Osteoblast (primary cell): ENCODE data around the gene RCSD1. TPM values are rescaled to one million over a fixed set of nuclear protein-coding genes. Genes with fewer than 3 reads are reported as not detected.

Experiments
- DNase-seq: peaks from one replicate; pipeline ENCODE4 v3.0.0; 2011; ENCODE audit warnings: low spot score, mixed read lengths; ENCODE audit not compliant: insufficient read length; ENCODE audit errors: missing footprints
- H2AFZ ChIP-seq: 2 replicates; pipeline ENCODE4 v1.6.0; 2011; ENCODE audit warnings: mild to moderate bottlenecking, low read length
- H3K27ac ChIP-seq: 2 replicates; pipeline ENCODE4 v1.5.1; 2011; ENCODE audit warnings: mild to moderate bottlenecking, low read depth, low read length, moderate library complexity
- H3K27me3 ChIP-seq: 2 replicates; pipeline ENCODE4 v1.6.0; 2012; ENCODE audit warnings: mild to moderate bottlenecking, control low read depth, inconsistent platforms, low read length, moderate library complexity; ENCODE audit not compliant: insufficient read depth
- H3K36me3 ChIP-seq: 2 replicates; pipeline ENCODE4 v1.5.1; 2011; ENCODE audit warnings: mild to moderate bottlenecking, low read length, control low read depth, moderate library complexity; ENCODE audit not compliant: insufficient read depth
- H3K4me1 ChIP-seq: 2 replicates; pipeline ENCODE4 v1.5.1; 2011; ENCODE audit warnings: mild to moderate bottlenecking, low read length, control low read depth, moderate library complexity; ENCODE audit not compliant: insufficient read depth
- H3K4me2 ChIP-seq: 2 replicates; pipeline ENCODE4 v1.6.0; 2011; ENCODE audit warnings: mild to moderate bottlenecking, low read length; ENCODE audit not compliant: insufficient read depth
- H3K4me3 ChIP-seq: fragments of 200-600 bp; sonication (generic); 3 replicates; pipeline ENCODE4 v1.5.1; 2012; ENCODE audit warnings: mild to moderate bottlenecking, low read length, inconsistent platforms; ENCODE audit not compliant: insufficient read depth
- H3K79me2 ChIP-seq: 2 replicates; pipeline ENCODE4 v1.6.0; 2012; ENCODE audit warnings: mild to moderate bottlenecking, low read length, control low read depth, inconsistent platforms; ENCODE audit not compliant: insufficient read depth
- H3K9me3 ChIP-seq: 2 replicates; pipeline ENCODE4 v1.5.1; 2011; ENCODE audit warnings: low read depth, low read length, control low read depth
- H4K20me1 ChIP-seq: 2 replicates; pipeline ENCODE4 v1.6.0; 2012; ENCODE audit warnings: mild to moderate bottlenecking, low read length, control low read depth; ENCODE audit not compliant: insufficient read depth
- total RNA-seq: library from RNA; depleted of rRNA; stranded (reverse); fragments of >200 nt; gene quantifications from 2 replicates; pipeline ENCODE4 v1.2.3, GENCODE V29; 2012
- TF ChIP-seq, protein P1 (sequence below): IDR thresholded peaks from 2 replicates; pipeline ENCODE4 v1.5.1; 2011; ENCODE audit warnings: mild to moderate bottlenecking, low read depth, low read length, moderate library complexity; ENCODE audit errors: extremely low read depth

The RCSD1 gene
- total RNA-seq, 1 donor = under 0.01 TPM

DNA sequence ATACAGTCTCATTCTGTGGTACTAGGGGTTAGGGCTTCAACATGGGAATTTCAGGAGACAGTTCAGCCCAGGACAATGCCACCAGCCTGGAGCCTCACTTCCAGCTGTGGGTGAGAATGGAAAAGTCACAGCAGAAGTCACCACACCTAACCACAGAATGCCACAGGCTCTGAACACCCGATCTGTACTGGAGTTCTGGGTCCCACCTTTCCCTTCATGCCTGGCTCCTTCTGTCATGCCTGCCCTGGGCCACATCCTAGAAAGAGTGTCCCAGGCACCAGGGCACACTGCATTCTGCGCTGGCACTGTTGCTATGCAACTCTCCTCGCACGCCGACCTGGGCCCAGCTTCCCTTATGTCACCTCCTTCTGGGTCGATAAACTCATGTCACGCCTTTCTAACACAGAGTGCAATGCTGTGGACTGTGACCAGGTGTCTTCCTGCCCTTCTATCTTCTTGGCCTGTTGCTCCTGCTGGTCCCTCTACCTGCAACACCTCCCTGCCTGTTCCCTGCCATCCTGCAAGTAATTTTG lies 21.2 kb downstream of the RCSD1 start:
- no peaks in the 10 kb centered on the region for H4K20me1 ChIP-seq
- no peaks in the 10 kb centered on the region for H3K27me3 ChIP-seq
- H3K36me3 ChIP-seq = no peaks in the 10 kb centered on the region
- H3K9me3 ChIP-seq = no peaks in the 10 kb centered on the region
- H3K4me2 ChIP-seq = no peak overlapping the region
- H3K79me2 ChIP-seq = no peaks in the 10 kb centered on the region
- H3K4me3 ChIP-seq = no peak overlapping the region
- no peak for DNase-seq
- TF ChIP-seq, protein P1, sequence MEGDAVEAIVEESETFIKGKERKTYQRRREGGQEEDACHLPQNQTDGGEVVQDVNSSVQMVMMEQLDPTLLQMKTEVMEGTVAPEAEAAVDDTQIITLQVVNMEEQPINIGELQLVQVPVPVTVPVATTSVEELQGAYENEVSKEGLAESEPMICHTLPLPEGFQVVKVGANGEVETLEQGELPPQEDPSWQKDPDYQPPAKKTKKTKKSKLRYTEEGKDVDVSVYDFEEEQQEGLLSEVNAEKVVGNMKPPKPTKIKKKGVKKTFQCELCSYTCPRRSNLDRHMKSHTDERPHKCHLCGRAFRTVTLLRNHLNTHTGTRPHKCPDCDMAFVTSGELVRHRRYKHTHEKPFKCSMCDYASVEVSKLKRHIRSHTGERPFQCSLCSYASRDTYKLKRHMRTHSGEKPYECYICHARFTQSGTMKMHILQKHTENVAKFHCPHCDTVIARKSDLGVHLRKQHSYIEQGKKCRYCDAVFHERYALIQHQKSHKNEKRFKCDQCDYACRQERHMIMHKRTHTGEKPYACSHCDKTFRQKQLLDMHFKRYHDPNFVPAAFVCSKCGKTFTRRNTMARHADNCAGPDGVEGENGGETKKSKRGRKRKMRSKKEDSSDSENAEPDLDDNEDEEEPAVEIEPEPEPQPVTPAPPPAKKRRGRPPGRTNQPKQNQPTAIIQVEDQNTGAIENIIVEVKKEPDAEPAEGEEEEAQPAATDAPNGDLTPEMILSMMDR = no peak
- peaks cover 8% of the 10 kb centered on the region for H3K4me1 ChIP-seq
- no peak overlapping the region for H2AFZ ChIP-seq
- no peak overlapping the region for H3K27ac ChIP-seq

DNA sequence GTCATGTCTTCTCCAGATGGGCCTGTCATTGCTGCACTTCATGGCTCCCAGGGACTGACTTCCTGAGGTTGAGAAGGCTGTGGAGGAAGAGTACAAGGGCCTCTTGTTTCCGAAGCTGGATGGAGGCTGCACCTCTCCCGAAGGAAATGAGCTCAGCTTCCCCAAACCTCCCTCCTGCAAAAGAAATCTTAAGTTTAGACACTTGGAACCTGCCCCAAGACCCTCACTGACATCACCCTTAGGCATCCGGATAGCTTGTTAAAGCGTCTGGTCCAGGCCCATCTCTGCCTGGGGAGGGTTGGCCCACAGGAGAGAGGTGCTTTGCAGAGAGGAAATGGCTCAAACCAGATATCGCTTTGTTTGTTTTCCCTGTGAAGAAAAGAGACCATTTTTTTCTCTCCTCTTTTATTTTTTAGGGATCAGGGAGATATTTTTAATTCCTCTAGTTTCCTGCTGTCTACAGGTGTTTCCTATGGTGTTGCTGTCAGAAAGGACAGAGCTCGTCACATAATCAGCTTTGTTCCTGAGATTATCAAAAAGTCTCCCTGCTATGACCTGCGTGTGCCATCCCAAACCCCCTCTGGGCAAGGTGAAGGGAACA lies 25.0 kb downstream of the RCSD1 start:
- Histone ChIP-seq H3K27ac (no peak overlapping the region), H3K79me2 (no peaks in the 10 kb centered on the region), H2AFZ (no peak overlapping the region), H3K27me3 (no peaks in the 10 kb centered on the region), H3K36me3 (no peaks in the 10 kb centered on the region), H3K4me2 (no peak overlapping the region), H4K20me1 (no peaks in the 10 kb centered on the region), H3K9me3 (no peaks in the 10 kb centered on the region), H3K4me3 (no peak overlapping the region), H3K4me1 (no peaks in the 10 kb centered on the region)
- TF ChIP-seq, protein P1 = no peak
- DNase-seq = no peak

DNA sequence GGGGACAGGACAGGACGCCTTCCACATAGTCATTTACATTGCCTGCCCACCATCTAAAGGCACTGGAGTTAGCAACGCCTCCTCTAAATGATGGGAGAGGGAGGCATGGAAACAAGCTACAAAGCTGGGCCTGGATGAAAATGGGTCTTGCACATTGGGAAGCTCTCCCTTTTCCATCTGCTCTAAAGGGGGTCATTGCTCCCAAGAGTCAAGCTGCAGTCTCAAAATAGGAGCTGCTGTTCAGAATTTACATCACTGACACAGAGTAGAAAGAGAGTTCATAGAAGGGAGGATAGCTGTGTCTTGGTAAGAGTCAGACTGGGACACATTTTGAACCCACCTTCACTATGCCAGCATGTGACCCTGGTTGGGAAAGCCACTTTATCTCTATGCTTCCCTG lies 26.6 kb downstream of the RCSD1 start:
- Histone ChIP-seq H3K27me3 (no peaks in the 10 kb centered on the region), H3K36me3 (no peaks in the 10 kb centered on the region), H3K4me2 (no peak overlapping the region), H3K4me3 (no peak overlapping the region), H4K20me1 (no peaks in the 10 kb centered on the region), H3K27ac (no peak overlapping the region), H2AFZ (no peak overlapping the region), H3K9me3 (no peaks in the 10 kb centered on the region), H3K4me1 (peaks cover 9% of the 10 kb centered on the region), H3K79me2 (no peaks in the 10 kb centered on the region)
- DNase-seq = no peak
- TF ChIP-seq, protein P1 = no peak

DNA sequence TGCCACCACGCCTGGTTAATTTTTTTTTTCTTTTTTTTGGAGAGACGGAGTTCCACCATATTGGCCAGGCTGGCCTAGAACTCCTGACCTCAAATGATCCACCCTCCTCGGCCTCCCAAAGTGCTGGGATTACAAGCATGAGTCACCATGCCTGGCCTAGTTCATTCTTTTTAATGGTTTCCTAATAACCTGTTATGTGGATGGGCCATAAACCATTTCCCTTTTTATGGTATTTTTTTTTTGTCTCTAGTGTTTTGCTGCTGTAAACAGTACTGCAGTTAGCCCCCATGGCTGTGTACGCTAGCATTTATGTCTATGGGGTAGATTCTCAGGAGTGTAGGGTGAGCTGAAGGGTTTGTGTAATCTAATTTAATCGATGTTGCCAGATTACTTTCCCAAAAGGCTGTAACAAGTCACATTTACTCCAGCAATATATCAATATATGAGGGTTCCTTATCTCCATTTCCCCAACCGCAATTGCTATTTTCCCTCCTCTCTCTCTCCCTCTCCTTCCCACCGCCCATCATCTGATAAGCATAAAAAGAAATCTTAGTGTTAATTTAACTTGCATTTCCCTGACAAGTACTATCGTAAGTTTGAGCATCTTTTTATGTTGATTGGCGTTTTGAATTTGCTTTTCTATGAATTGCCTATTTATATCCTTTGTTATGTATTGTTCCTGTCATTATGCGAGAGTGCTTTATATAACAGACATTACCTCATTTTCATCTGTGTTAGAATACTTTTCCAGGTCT lies 28.7 kb downstream of the RCSD1 start:
- no peak overlapping the region for H3K27ac ChIP-seq
- DNase-seq = no peak
- H3K4me1 ChIP-seq = peaks cover 29% of the 10 kb centered on the region
- no peak overlapping the region for H2AFZ ChIP-seq
- H3K9me3 ChIP-seq = no peaks in the 10 kb centered on the region
- H3K4me3 ChIP-seq = no peak overlapping the region
- H3K36me3 ChIP-seq = no peaks in the 10 kb centered on the region
- H3K79me2 ChIP-seq = no peaks in the 10 kb centered on the region
- no peak overlapping the region for H3K4me2 ChIP-seq
- no peaks in the 10 kb centered on the region for H3K27me3 ChIP-seq
- no peaks in the 10 kb centered on the region for H4K20me1 ChIP-seq
- TF ChIP-seq, protein P1 = no peak
